ENCODE measurements around the gene PNKD.

The PNKD gene

GRCh38 chr2:218269900-218270720 is at the start of gene PNKD, which contains the start of gene AAMP:
Gene PNKD (plus strand): TSS chr2:218270519. CDS start chr2:218270536, 17 bp downstream.
Gene AAMP (minus strand): TSS chr2:218270137. CDS start chr2:218270086, 51 bp downstream.
- peak; percentile 100 for DNase-seq

GRCh38 chr2:218221000-218221399 is 49.3 kb upstream of the PNKD start:
- no peak for DNase-seq

- DNase-seq, result peak; percentile 35
Measured at GRCh38 chr2:218223046-218223445, 47.3 kb upstream of the PNKD start.

- DNase-seq, result no peak
Measured at GRCh38 chr2:218224186-218224585, 46.1 kb upstream of the PNKD start.

GRCh38 chr2:218226903-218227302 is 43.4 kb upstream of the PNKD start:
- DNase-seq, result no peak

- DNase-seq, result no peak
Measured at GRCh38 chr2:218228366-218229090, 41.8 kb upstream of the PNKD start.

- no peak for DNase-seq
Measured at GRCh38 chr2:218229239-218229638, 41.1 kb upstream of the PNKD start.

GRCh38 chr2:218229851-218230250 is 40.5 kb upstream of the PNKD start:
- DNase-seq, result no peak

GRCh38 chr2:218230882-218231281 is 39.4 kb upstream of the PNKD start:
- DNase-seq, result no peak

- no peak for DNase-seq
Measured at GRCh38 chr2:218233543-218233942, 36.8 kb upstream of the PNKD start.

GRCh38 chr2:218234521-218234920 is 35.8 kb upstream of the PNKD start:
- no peak for DNase-seq

- no peak for DNase-seq
Measured at GRCh38 chr2:218235017-218235416, 35.3 kb upstream of the PNKD start.

GRCh38 chr2:218236829-218237228 is 33.5 kb upstream of the PNKD start:
- no peak for DNase-seq

- DNase-seq, result no peak
Measured at GRCh38 chr2:218238887-218239286, 31.4 kb upstream of the PNKD start.

GRCh38 chr2:218244204-218244603 is 26.1 kb upstream of the PNKD start:
- DNase-seq, result no peak

- DNase-seq, result no peak
Measured at GRCh38 chr2:218244665-218245064, 25.7 kb upstream of the PNKD start.

GRCh38 chr2:218245214-218245613 is 25.1 kb upstream of the PNKD start:
- DNase-seq, result no peak

- DNase-seq, result no peak
Measured at GRCh38 chr2:218249691-218250090, 20.6 kb upstream of the PNKD start.

- DNase-seq, result no peak
Measured at GRCh38 chr2:218252509-218253231, 17.6 kb upstream of the PNKD start.

GRCh38 chr2:218253232-218253625 is 17.1 kb upstream of the PNKD start:
- DNase-seq, result no peak

GRCh38 chr2:218255446-218255845 is 14.9 kb upstream of the PNKD start:
- DNase-seq, result no peak

- no peak for DNase-seq
Measured at GRCh38 chr2:218256612-218257350, 13.5 kb upstream of the PNKD start.

Measured in activated CD8-positive, alpha-beta memory T cell treated with anti-CD3 and anti-CD28 coated beads, Interleukin-2, amount 50 U/mL, for 4 hours (primary cell).